HG03432 (cell line): ENCODE results near the gene TPM3.
"Not testable (repeated sequence)": the region's sequence is repeated elsewhere in the genome, so short reads cannot be mapped to it uniquely, and the experiment has no call there.

ENCODE experiments used
- ATAC-seq: cut with Tn5 transposase; IDR thresholded peaks from one replicate; pipeline ENCODE4 v1.9.1; 2021; ENCODE audit warnings: mild to moderate bottlenecking, moderate library complexity; ENCODE audit not compliant: unreplicated experiment

Gene TPM3

DNA sequence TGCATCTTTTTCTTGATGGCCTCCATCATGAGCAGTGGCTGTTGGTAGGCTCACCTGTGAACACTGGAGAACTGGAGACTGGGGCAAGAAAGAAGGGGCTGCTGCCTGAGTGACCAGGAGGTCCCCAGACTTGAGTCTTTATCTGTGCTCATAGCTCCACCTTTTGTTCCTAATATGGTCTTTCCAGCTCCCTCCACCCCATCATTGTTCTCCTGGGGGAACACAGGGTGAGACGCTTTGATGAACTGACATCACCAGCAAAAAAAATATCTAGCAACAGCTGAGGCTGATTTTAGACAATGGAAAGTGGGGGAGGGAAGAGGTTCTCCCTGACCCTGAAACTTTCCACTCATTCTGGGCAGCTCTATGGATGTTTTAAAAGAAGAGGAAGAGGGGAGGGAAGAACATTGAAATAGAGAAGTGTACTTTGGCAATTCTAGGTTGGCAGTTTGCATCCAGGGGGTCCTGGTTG, at the start of gene TPM3:
TSS of gene TPM3 (minus strand) at position 111 of the 472 bp plus-strand sequence. CDS start at position 29, 82 bp downstream.
- ATAC-seq: no peak

- ATAC-seq: no peak
Measured at GRCh38 chr1:154240294-154240833, 48.5 kb upstream of the TPM3 start.

GRCh38 chr1:154239491-154239890, 47.6 kb upstream of the TPM3 start:
- no peak for ATAC-seq

DNA sequence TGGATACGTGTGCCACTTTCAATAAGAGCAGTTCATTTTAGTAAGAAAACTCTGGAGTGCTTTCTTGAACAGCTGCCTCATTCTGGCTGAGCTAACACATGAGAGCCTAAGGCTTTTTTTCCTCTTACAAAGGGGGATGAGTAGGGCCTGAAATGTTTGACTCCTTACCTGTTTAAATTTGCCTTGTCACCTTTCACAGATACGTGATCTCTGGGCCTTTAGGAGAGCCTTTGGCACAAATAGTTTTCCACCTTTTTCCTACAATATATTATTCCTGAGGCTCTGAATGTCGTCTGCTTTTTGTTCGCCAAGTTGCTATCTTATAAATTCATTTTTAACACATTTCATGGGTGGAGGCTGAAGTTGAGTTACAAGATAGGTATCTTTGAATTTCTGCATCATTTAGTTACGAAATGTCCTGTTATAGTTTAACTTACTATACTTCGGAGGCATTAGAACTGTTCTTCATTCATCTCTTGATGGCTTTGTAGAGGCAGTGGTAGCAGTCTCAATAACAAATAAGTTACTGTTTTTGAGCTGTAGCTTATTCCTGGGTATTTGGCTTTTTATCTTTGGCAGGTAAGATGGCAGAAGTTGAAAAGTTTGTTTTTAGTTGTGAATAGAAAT, 46.1 kb upstream of the TPM3 start:
- no peak for ATAC-seq

DNA sequence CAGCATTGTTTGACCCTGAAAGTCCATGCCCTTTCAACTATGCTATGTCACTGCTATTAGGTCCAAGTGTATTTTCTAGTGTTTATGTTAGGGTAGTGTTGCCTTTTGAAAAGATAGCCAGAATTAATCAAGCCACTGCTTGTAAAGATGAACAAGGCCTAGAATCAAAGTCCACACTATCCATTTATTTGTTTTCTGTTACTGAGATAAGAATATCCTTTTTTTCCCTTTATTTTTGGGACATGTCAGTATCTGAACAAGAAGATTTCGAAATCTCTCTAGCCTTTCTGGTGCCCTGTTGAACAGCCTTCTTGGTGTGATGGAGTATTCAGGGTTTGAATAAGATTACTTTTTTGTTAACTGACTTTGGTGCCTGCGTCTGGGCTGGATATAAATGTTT, 45.5 kb upstream of the TPM3 start:
- ATAC-seq: no peak

DNA sequence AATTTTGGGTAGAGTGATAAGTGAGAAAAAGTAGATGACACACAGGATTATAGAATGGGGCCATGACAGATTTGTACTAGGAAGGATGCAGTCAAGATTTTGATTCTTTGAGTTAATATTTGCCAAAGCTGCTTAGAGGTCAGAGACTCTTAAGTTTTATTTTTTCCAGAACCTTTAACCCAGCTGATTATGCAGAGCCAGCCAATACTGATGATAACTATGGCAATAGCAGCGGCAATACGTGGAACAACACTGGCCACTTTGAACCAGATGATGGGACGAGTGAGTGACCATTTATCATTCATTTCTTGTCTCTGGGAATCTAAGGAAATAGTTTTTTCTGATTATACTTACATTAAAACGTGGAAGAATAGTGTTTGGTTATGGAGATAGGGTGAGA, 45.0 kb upstream of the TPM3 start:
- no peak for ATAC-seq

DNA sequence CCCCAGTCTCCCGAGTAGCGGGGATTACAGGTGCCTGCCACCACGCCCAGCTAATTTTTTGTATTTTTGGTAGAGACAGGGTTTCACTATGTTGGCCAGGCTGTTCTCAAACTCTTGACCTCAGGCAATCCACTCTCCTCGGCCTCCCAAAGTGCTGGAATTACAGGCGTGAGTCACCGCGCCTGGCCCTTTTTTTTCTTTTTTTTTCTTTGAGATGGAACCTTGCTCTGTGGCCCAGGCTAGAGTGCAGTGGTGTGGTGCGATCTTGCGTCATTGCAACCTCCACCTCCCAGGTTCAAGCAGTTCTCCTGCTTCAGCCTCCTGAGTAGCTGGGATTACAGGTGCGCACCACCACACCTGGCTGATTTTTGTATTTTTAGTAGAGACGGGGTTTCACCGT, 41.2 kb upstream of the TPM3 start:
- not testable (repeated sequence) for ATAC-seq

DNA sequence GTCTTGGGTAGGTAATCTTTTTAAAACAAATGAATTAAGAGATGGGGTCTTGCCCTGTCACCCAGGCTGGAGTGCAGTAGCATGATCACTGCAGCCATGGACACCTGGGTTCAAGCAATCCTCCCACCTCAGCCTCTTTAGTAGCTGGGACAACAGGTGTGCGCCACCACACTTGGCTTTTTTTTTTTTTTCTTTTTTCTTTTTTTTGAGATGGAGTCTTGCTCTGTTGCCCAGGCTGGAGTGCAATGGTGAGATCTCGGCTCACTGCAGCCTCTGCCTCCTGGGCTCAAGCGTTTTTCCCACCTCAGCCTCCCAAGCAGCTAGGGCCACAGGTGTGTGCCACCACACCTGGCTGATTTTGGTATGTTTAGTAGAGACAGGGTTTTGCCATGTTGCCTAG, 39.2 kb upstream of the TPM3 start:
- not testable (repeated sequence) for ATAC-seq

DNA sequence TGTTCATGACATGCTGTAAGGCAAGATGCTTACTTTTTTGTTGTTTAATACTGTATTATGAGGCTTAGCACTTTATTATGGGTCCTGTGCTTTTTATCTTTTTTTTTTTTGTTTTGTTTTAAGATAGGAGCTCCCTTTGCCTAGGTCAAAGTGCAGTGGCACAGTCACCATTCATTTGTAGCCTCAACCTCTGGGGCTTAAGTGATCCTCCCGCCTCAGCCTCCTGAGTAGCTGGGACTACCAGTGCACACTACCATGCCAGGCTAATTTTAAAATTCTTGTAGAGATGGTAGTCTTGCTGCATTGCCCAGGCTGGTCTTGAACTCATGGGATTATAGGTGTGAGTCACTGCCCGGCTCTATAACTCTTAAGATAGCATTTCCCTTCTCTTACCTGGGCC, 33.5 kb upstream of the TPM3 start:
- no peak for ATAC-seq

- no peak for ATAC-seq
Measured at GRCh38 chr1:154223621-154224020, 31.7 kb upstream of the TPM3 start.

GRCh38 chr1:154222918-154223317, 31.0 kb upstream of the TPM3 start:
- no peak for ATAC-seq

DNA sequence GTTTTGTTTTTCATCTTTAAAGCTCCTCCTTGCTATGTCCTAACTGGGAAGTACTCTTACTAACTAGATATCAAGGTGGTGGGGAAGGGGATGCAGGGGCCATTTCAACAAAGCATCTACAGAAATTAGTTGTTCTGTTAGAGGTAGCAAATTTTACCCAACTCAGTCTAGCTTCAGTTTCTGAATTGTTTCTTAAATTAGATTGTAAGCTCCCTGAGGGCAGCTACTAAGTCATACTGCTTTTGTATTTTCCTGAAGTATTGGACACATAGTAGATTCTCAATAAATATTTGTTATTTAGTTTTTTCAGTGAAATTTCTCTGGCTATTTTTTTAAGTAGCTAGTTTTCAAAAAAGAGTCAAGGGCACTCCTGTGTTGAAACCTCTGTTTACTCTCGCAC, 30.6 kb upstream of the TPM3 start:
- no peak for ATAC-seq

GRCh38 chr1:154221278-154222001, 29.5 kb upstream of the TPM3 start:
- ATAC-seq: peak; percentile 24

GRCh38 chr1:154220970-154221277, 29.0 kb upstream of the TPM3 start:
- ATAC-seq: no peak

- ATAC-seq: peak; percentile 87
Measured at GRCh38 chr1:154220071-154220969, 28.4 kb upstream of the TPM3 start, which contains the start of gene UBAP2L. Gene UBAP2L (plus strand): TSS chr1:154220955. CDS start chr1:154225124, 4,169 bp downstream.

DNA sequence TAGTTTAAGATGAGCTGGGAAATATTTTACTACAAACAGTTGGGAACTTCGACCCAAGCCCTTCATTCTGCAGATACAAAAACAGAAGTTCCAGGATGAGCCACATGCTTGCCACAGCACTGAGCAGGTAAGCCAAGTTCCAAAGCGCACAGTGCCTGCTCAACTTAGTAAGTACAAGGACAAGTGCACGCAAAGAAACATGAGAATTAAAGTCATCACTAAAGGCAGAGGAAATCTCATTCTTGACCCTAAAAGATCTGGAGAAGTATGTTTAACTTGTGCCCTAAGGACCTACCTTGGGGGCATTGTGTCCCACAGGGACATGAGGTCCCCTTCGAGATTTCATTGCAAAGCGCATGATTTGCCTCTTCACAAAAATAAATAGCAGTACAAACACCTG, 27.6 kb upstream of the TPM3 start:
- ATAC-seq: no peak

DNA sequence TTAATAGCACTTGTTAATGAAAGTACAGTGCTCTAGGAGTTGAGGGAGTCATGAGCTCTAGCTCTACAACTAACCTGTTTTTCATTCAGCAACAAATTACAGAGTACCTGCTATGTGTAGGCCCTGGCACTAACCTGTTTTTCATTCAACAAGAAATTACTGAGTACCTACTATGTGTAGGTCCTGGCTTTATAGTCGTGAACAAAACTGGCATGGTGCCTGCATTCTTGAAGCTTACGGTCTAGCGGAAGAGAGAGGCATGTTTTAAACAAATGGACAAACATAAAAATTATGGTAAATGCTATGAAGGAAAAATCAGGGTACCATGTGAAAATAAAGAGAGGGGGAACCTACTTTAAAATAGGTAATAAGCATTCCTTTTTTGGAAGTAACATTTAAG, 26.6 kb upstream of the TPM3 start:
- no peak for ATAC-seq

- no peak for ATAC-seq
Measured at GRCh38 chr1:154213274-154213673, 21.4 kb upstream of the TPM3 start.

DNA sequence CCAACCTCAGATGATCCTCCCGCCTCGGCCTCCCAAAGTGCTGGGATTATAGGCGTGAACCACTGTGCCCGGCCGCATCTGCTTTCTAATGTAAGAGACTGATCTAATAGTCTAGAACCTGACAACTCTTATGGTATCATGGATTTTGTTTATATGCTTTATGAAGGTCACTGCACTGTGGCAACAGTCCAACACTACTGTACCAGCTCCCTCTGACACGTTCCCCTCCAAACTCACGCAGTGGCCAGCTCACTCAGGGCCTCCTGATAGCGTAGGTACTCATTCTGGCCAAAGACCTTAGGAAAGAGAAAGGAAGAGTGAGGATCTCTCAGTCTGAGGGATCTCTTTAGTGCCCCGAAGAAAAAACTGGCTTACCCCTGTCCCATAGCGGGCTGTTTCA, 20.2 kb upstream of the TPM3 start:
- ATAC-seq: no peak

- no peak for ATAC-seq
Measured at GRCh38 chr1:154208677-154209388, 16.9 kb upstream of the TPM3 start.

DNA sequence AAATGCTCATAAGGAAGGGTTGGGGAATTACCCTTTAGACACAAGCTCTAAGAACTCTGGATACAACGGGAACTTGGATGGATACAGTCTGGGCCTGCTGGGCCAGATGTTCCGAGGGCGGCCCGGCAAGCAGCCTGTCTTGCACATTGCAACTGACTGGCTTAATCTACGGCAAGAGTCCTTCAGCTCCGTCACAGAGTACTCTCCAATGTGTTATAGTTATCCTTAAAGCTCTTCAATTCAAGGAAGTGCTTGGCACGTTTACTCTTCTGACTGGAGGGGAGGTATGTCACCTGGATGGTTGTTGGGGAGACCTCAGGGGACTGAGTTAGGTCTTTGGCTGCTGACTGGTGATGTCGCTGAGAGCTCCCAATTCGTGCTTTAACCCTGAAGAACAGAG, 15.4 kb upstream of the TPM3 start:
- no peak for ATAC-seq
